Psoas muscle (tissue), 8 donors: Measurements from ENCODE around the gene TNIK. TPM values are rescaled to one million over a fixed set of nuclear protein-coding genes. Genes with fewer than 3 reads are reported as not detected.

Source experiments
- ATAC-seq, 4 donors: fragments of 200-7000 bp; cut with Tn5 transposase; one replicate each; pipeline ENCODE4 v1.9.1; 2020; ENCODE audit warnings: moderate library complexity in 3 of 4, mild to moderate bottlenecking in 2 of 4
- DNase-seq, 2 donors: peaks; one replicate each; pipeline ENCODE4 v3.0.0-alpha.2; 2020
- H3K27ac ChIP-seq: fragments of 200-600 bp; one replicate; pipeline ENCODE4 v1.8.0; 2022
- H3K27me3 ChIP-seq, 3 donors: fragments of 200-600 bp in 1 of 3; one replicate each; pipeline versions ENCODE4 v1.6.1 to v1.8.0; 2013 to 2022; ENCODE audit warnings: low read length in 2 of 3, mild to moderate bottlenecking in 2 of 3, moderate library complexity in 1 of 3; ENCODE audit not compliant: insufficient read depth in 3 of 3
- H3K36me3 ChIP-seq, 2 donors: fragments of 200-600 bp in 1 of 2; one replicate each; pipeline versions ENCODE4 v1.6.1 to v1.8.0; 2013 to 2022; ENCODE audit warnings: low read depth in 1 of 2, mild to moderate bottlenecking in 1 of 2, moderate library complexity in 1 of 2; ENCODE audit not compliant: insufficient read depth in 1 of 2
- H3K4me1 ChIP-seq: fragments of 200-600 bp; one replicate; pipeline ENCODE4 v1.8.0; 2022
- H3K4me3 ChIP-seq: fragments of 200-600 bp; one replicate; pipeline ENCODE4 v1.8.0; 2022; ENCODE audit warnings: mild to moderate bottlenecking
- H3K9me3 ChIP-seq: fragments of 200-600 bp; one replicate; pipeline ENCODE4 v1.8.0; 2022
- WGBS, 3 donors: extraction: QIAGEN DNeasy Blood & Tissue Kit; methylation state at CpG; one replicate each; pipeline versions ENCODE4 v1.1.6 to v1.1.7; 2013; 5-methylcytosine and 5-hydroxymethylcytosine counted together
- intact Hi-C, 2 donors: fragments of 100-400 bp; cut with DNase I; formaldehyde crosslinking; loops; one replicate each; pipeline versions ENCODE4 v1.11.0 to v1.14.2; 2022
- polyA plus RNA-seq, 3 donors: library from polyadenylated mRNA; stranded (reverse); fragments of 200-250 nt; gene quantifications; one replicate each; pipeline ENCODE4 v1.2.3, GENCODE V29; 2013
- total RNA-seq, 4 donors: library from RNA; stranded (reverse); fragmentation: NEBNext Ultra II Directional in 2 of 4; extraction: Animal tissue kit (Norgen Biotek cat#: 25700) in 2 of 4; gene quantifications; one replicate each; pipeline versions ENCODE4 v1.2.1 to v1.2.4, GENCODE V29; 2021 to 2023
- TF ChIP-seq, protein P1 (sequence below): fragments of 200-600 bp; IDR thresholded peaks from one replicate; pipeline ENCODE4 v1.8.0; 2022; ENCODE audit warnings: antibody characterized with exemption
- donor health status: healthy with polysubstance abuse.
- donor health status: DM: no; HTN: no; CAD: no; lungs with moderate emphysema.
- donor health status: Bipolar disorder and iron deficiency.
- donor health status: healthy.
- donor health status: DM: yes; HTN: yes; CAD: no.
- donor health status: DM: no; HTN: no; CAD: no.
- donor health status: DM: no; HTN: no; CAD: no.
- donor health status: DM: yes; HTN: yes; CAD: no.

TNIK gene
- total and polyA plus RNA-seq, 7 donors = 9.9 to 32.4 (median 12.5) TPM

DNA sequence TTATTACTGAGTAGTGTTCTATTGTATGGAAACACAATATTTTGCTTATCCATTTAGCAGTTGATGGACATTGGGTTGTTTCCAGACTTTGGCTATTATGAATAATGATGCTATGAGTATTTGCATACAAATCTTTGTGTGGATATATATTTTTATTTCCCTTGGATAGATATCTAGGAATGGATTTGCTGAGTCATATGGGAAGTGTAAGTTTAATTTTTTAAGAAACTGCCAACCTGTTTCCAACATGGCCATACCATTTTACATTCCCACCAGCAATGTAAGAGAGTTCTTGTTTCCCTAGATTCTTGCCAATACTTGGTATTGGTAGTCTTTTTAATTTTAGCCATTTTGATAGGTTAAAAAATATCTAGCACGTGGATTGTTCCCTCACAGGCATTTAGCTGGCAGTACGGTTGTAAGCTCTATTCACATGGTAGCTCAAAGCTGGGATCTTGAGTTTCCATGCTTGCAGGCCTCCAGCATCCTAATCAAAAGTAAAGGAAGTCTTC lies 45.7 kb upstream of the TNIK start:
- intact Hi-C loops = no loop called here
- TF ChIP-seq, protein P1, sequence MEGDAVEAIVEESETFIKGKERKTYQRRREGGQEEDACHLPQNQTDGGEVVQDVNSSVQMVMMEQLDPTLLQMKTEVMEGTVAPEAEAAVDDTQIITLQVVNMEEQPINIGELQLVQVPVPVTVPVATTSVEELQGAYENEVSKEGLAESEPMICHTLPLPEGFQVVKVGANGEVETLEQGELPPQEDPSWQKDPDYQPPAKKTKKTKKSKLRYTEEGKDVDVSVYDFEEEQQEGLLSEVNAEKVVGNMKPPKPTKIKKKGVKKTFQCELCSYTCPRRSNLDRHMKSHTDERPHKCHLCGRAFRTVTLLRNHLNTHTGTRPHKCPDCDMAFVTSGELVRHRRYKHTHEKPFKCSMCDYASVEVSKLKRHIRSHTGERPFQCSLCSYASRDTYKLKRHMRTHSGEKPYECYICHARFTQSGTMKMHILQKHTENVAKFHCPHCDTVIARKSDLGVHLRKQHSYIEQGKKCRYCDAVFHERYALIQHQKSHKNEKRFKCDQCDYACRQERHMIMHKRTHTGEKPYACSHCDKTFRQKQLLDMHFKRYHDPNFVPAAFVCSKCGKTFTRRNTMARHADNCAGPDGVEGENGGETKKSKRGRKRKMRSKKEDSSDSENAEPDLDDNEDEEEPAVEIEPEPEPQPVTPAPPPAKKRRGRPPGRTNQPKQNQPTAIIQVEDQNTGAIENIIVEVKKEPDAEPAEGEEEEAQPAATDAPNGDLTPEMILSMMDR = no peak
- 91 to 97% (median 94%) methylated on average over 2 of the region's 2 CpGs for WGBS, 3 donors
- Histone ChIP-seq H3K9me3 (no peaks in the 10 kb centered on the region), H3K36me3 (no peaks in the 10 kb centered on the region), H3K4me1 (no peaks in the 10 kb centered on the region), H3K4me3 (no peak overlapping the region), H3K27ac (no peak overlapping the region), H3K27me3 (no peaks in the 10 kb centered on the region)
- ATAC-seq (no peak), DNase-seq (no peak)

DNA sequence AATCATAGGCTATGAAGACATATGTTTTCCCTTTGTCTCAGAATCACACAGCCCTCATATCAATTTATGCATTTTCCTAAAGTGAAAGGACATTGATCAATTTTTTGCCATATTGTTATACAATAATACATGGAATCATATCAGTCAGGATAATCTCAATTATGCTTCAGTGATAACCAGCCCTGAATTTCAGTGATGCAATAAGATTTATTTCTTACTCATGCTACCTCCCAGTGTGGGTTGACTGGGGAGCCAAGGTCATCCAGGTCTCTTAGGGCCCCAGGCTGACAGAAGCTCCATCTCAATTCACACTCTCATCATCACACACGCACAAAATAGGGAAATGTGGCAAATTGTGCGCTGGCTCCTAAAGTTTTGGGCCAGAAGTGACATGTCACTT lies 44.2 kb upstream of the TNIK start:
- no peak for ATAC-seq
- Histone ChIP-seq H3K36me3 (no peaks in the 10 kb centered on the region), H3K4me1 (no peaks in the 10 kb centered on the region), H3K27ac (no peak overlapping the region), H3K9me3 (no peaks in the 10 kb centered on the region), H3K4me3 (no peak overlapping the region), H3K27me3 (no peaks in the 10 kb centered on the region)
- DNase-seq = no peak
- TF ChIP-seq, protein P1 = no peak
- 48 to 100% (median 73%) methylated on average over 2 of the region's 2 CpGs for WGBS, 3 donors
- intact Hi-C loops = no loop called here

DNA sequence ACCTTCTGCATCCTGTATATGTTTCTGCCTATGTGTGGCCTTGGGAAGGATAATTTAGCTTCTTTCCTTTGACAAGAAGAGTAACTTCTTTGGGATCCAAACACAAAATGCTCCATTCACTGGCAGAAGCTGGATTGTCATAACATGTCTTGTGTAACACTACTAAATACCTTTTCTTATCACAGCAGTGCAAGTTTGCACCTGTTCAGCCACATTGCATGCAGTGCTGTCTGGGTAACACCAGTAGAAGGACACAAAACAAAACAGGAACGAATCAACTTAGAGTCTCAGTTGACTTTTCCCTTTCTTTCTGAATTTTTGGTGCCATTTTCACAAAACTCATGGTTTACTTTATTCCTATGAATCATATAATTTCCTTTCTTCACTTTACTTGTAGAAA lies 43.6 kb upstream of the TNIK start:
- intact Hi-C loops = no loop called here
- DNase-seq (no peak), ATAC-seq (peak in 1 of 4 donors; percentile 42)
- WGBS, 3 donors = 30 to 41% (median 38%) methylated on average over 1 of the region's 1 CpG
- no peaks in the 10 kb centered on the region for H3K36me3 ChIP-seq
- H3K4me1 ChIP-seq = no peaks in the 10 kb centered on the region
- TF ChIP-seq, protein P1 = no peak
- H3K4me3 ChIP-seq = no peak overlapping the region
- no peaks in the 10 kb centered on the region for H3K9me3 ChIP-seq
- H3K27me3 ChIP-seq = no peaks in the 10 kb centered on the region
- H3K27ac ChIP-seq = no peak overlapping the region

DNA sequence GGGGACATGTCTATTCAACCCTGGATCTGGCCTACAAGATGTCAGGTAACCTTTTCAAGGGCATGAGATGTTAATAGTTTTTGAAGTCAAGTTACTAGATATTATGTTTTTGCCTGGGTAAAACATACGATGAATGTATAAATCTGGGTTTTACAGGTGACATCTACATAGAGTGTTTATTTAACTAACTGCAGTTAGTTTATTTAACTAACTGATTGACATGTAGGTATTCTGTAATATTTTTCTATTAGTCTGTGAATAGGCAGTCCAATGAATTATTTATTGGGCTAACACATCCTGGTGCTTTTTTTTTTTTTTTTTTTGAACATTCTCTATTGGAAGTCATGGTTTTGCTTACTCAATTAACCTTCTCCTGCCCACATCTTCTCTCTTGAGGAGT lies 38.7 kb upstream of the TNIK start:
- no peaks in the 10 kb centered on the region for H3K4me1 ChIP-seq
- TF ChIP-seq, protein P1 = no peak
- WGBS, 3 donors = 79 to 95% (median 83%) methylated on average over 1 of the region's 1 CpG
- H3K36me3 ChIP-seq = no peaks in the 10 kb centered on the region
- H3K9me3 ChIP-seq = no peaks in the 10 kb centered on the region
- intact Hi-C loops = no loop called here
- ATAC-seq = no peak
- H3K27ac ChIP-seq = no peak overlapping the region
- no peak overlapping the region for H3K4me3 ChIP-seq
- no peak for DNase-seq
- no peaks in the 10 kb centered on the region for H3K27me3 ChIP-seq

DNA sequence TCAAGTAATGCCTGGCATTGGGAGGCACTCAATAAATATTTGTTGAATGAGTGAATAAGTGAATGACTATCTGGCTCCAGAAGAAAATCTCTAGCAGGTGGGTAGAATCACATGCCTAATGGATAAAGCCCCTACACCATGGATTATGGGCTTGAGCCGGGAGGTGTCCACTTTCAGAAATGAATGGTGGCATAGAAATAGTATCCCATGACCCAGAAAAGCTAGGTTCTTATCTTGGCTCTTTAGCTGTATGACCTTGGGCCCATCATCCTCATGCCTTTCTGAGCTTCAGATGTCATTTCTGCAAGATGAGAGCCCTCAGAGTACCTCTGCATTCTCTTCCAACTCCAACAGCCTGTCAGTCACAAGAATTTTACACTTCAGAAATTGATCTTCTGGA lies 37.3 kb upstream of the TNIK start:
- Histone ChIP-seq H3K4me3 (no peak overlapping the region), H3K27me3 (no peaks in the 10 kb centered on the region), H3K27ac (no peak overlapping the region), H3K36me3 (no peaks in the 10 kb centered on the region), H3K4me1 (no peaks in the 10 kb centered on the region), H3K9me3 (no peaks in the 10 kb centered on the region)
- DNase-seq (no peak), ATAC-seq (no peak)
- WGBS, 3 donors = 25 to 31% (median 28%) methylated on average over 1 of the region's 1 CpG
- intact Hi-C loops = no loop called here
- TF ChIP-seq, protein P1 = no peak
